Measurements from ENCODE around the gene SORCS1.

DNA sequence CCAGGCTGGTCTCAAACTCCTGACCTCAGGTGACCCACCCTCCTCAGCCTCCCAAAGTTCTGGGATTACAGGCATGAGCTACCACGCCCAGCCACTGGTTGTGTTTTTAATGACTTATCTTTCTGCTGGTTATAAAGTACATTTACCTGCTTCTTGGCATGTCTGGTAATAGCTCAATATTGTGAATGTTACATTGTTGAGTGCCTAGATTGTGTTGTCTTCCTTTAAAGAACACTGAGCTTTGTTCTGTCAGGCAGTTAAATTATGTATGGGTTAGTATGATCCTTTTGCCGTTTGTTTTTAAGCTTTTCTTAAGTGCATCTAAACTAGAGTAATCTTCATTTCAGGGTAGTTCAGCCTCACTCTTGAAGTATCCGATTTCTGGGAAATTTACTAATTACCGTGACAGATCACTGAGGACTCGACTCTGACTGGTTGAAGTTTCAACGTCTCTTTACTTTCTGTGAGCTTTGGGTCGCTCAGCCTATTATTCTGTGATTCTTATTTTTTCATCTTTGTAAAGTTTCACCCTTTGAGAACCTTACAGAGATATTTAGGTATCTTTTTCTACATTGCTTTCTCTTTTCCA, 617.4 kb downstream of the SORCS1 start:
- TF ChIP-seq, protein P1, sequence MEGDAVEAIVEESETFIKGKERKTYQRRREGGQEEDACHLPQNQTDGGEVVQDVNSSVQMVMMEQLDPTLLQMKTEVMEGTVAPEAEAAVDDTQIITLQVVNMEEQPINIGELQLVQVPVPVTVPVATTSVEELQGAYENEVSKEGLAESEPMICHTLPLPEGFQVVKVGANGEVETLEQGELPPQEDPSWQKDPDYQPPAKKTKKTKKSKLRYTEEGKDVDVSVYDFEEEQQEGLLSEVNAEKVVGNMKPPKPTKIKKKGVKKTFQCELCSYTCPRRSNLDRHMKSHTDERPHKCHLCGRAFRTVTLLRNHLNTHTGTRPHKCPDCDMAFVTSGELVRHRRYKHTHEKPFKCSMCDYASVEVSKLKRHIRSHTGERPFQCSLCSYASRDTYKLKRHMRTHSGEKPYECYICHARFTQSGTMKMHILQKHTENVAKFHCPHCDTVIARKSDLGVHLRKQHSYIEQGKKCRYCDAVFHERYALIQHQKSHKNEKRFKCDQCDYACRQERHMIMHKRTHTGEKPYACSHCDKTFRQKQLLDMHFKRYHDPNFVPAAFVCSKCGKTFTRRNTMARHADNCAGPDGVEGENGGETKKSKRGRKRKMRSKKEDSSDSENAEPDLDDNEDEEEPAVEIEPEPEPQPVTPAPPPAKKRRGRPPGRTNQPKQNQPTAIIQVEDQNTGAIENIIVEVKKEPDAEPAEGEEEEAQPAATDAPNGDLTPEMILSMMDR (conservative IDR thresholded peaks at IDR 0.05 in 1 of 2, IDR thresholded peaks at IDR 0.05 in 1 of 2; ENCODE audit: low read depth in 1 of 2, low read length in 2 of 2), result no peak
- no peak for TF ChIP-seq EZH2 (IDR thresholded peaks at IDR 0.05; ENCODE audit: low read length, missing control alignments)
